Stimulated activated CD4-positive, alpha-beta T cell treated with anti-CD3 and anti-CD28 coated beads, TNF-alpha, amount 100 ng/mL, for 48 hours (primary cell): ENCODE results near the gene MAP4.
"Not testable (repeated sequence)": the region's sequence is repeated elsewhere in the genome, so short reads cannot be mapped to it uniquely, and the experiment has no call there.

Source experiments
- DNase-seq, 3 donors: peaks; one replicate each; pipeline ENCODE4 v3.0.0-alpha.2; 2020; ENCODE audit warnings: low read depth in 3 of 3

The MAP4 gene

GRCh38 chr3:47847260-47847659 is 169.0 kb downstream of the MAP4 start:
- DNase-seq: no peak

- DNase-seq: no peak
Measured at GRCh38 chr3:47846880-47847248, 169.4 kb downstream of the MAP4 start.

GRCh38 chr3:47846186-47846879 is 169.9 kb downstream of the MAP4 start:
- no peak for DNase-seq

- no peak for DNase-seq
Measured at GRCh38 chr3:47841786-47842349, 174.3 kb downstream of the MAP4 start.

- no peak for DNase-seq
Measured at GRCh38 chr3:47838503-47838902, 177.7 kb downstream of the MAP4 start.

GRCh38 chr3:47836986-47837385 is 179.2 kb downstream of the MAP4 start:
- no peak for DNase-seq

- DNase-seq: not testable (repeated sequence)
Measured at GRCh38 chr3:47829482-47829881, 186.7 kb downstream of the MAP4 start.

GRCh38 chr3:47825590-47825989 is 190.6 kb downstream of the MAP4 start:
- no peak for DNase-seq

GRCh38 chr3:47824541-47825473 is 191.4 kb downstream of the MAP4 start:
- peak; percentile 57 to 69 (median 61) for DNase-seq

GRCh38 chr3:47817609-47818008 is 198.6 kb downstream of the MAP4 start:
- DNase-seq: no peak

- DNase-seq: no peak
Measured at GRCh38 chr3:47813551-47814177, 202.6 kb downstream of the MAP4 start.

GRCh38 chr3:47804577-47804976 is 211.6 kb downstream of the MAP4 start:
- no peak for DNase-seq

- DNase-seq: no peak
Measured at GRCh38 chr3:47803480-47804025, 212.7 kb downstream of the MAP4 start.

- peak; percentile 69 to 80 (median 70) for DNase-seq
Measured at GRCh38 chr3:47802734-47803479, 213.3 kb downstream of the MAP4 start, which contains the start of gene DHX30. Gene DHX30 (plus strand): TSS chr3:47803138. CDS start chr3:47810684, 7,546 bp downstream.
